Measurements from ENCODE around the gene LYPD6.

LYPD6 gene

GRCh38 chr2:149430743-149431736 lies 100.7 kb downstream of the LYPD6 start:
- H3K4me3 ChIP-seq (ENCODE audit: low read depth, low read length), result no peak overlapping the region
- TF ChIP-seq CTCF (IDR thresholded peaks at IDR 0.05; ENCODE audit: borderline replicate concordance, insufficient read depth, low read depth, low read length), result no peak

GRCh38 chr2:149438330-149438960 lies 108.1 kb downstream of the LYPD6 start:
- no peak for TF ChIP-seq CTCF (IDR thresholded peaks at IDR 0.05; ENCODE audit: borderline replicate concordance, insufficient read depth, low read depth, low read length)
- H3K4me3 ChIP-seq (ENCODE audit: low read depth, low read length), result no peak overlapping the region

GRCh38 chr2:149441255-149441654 lies 110.9 kb downstream of the LYPD6 start:
- no peak for TF ChIP-seq CTCF (IDR thresholded peaks at IDR 0.05; ENCODE audit: borderline replicate concordance, insufficient read depth, low read depth, low read length)
- H3K4me3 ChIP-seq (ENCODE audit: low read depth, low read length), result no peak overlapping the region

GRCh38 chr2:149442346-149442745 lies 112.0 kb downstream of the LYPD6 start:
- H3K4me3 ChIP-seq (ENCODE audit: low read depth, low read length), result no peak overlapping the region
- no peak for TF ChIP-seq CTCF (IDR thresholded peaks at IDR 0.05; ENCODE audit: borderline replicate concordance, insufficient read depth, low read depth, low read length)

GRCh38 chr2:149443150-149443549 lies 112.8 kb downstream of the LYPD6 start:
- no peak for TF ChIP-seq CTCF (IDR thresholded peaks at IDR 0.05; ENCODE audit: borderline replicate concordance, insufficient read depth, low read depth, low read length)
- H3K4me3 ChIP-seq (ENCODE audit: low read depth, low read length), result no peak overlapping the region

GRCh38 chr2:149446748-149447147 lies 116.4 kb downstream of the LYPD6 start:
- H3K4me3 ChIP-seq (ENCODE audit: low read depth, low read length), result no peak overlapping the region
- TF ChIP-seq CTCF (IDR thresholded peaks at IDR 0.05; ENCODE audit: borderline replicate concordance, insufficient read depth, low read depth, low read length), result no peak
